Esophagus muscularis mucosa (tissue), 3 donors: ENCODE data around the gene GREM1.

Source experiments
- CTCF ChIP-seq, 3 experiments: fragments of 200-600 bp in 2 of 3; fragments of 450-650 bp in 1 of 3; sonication (generic) in 2 of 3; IDR thresholded peaks; one replicate each; pipeline ENCODE4 v1.5.1; 2017 to 2019; ENCODE audit warnings: antibody characterized with exemption in 3 of 3, mild to moderate bottlenecking in 2 of 3, moderate library complexity in 1 of 3
- EP300 ChIP-seq: sonication (generic); formaldehyde crosslinking; IDR thresholded peaks from one replicate; pipeline ENCODE4 v1.6.1; 2017; ENCODE audit warnings: antibody characterized with exemption

GRCh38 chr15:32792436-32792835 lies 74.6 kb downstream of the GREM1 start:
- TF ChIP-seq EP300 (no peak), CTCF (IDR thresholded peaks at IDR 0.05) (no peak)
